ENCODE measurements around the gene TNPO1.
"Not testable (repeated sequence)": the region's sequence is repeated elsewhere in the genome, so short reads cannot be mapped to it uniquely, and the experiment has no call there.

Gene TNPO1

DNA sequence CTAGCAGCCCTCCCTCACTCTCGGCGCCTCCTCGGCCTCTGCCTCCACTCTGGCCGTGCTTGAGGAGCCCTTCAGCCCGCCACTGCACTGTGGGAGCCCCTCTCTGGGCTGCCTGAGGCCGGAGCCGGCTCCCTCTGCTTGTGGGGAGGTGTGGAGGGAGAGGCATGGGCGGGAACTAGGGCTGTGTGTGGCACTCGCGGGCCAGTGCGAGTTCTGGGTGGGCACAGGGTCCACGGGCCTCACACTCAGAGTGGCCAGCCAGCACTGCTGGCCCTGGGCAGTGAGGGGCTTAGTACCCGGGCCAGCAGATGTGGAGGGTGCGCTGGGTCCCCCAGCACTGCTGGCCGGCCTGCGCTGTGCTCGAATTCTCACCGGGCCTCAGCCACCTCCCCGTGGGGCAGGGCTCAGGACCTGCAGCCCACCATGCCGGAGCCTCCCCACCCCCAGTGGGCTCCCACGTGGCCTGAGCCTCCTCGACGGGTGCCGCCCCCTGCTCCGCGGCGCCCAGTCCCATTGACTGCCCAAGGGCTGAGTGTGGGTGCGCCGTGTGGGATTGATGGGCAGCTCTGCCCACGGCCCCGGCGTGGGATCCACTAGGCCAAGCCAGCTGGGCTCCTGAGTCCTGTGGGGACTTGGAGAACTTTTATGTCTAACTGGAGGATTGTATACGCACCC, 109.0 kb downstream of the TNPO1 start:
- H3K4me1 ChIP-seq (ENCODE audit: insufficient read depth, low read length): no peaks in the 10 kb centered on the region
- no peak overlapping the region for H3K4me3 ChIP-seq (ENCODE audit: low read depth in 1 of 2, low read length in 2 of 2)
- no peak for TF ChIP-seq EZH2 (IDR thresholded peaks at IDR 0.05; ENCODE audit: borderline replicate concordance, low read depth, low read length, severe bottlenecking)
- TF ChIP-seq, protein P1, sequence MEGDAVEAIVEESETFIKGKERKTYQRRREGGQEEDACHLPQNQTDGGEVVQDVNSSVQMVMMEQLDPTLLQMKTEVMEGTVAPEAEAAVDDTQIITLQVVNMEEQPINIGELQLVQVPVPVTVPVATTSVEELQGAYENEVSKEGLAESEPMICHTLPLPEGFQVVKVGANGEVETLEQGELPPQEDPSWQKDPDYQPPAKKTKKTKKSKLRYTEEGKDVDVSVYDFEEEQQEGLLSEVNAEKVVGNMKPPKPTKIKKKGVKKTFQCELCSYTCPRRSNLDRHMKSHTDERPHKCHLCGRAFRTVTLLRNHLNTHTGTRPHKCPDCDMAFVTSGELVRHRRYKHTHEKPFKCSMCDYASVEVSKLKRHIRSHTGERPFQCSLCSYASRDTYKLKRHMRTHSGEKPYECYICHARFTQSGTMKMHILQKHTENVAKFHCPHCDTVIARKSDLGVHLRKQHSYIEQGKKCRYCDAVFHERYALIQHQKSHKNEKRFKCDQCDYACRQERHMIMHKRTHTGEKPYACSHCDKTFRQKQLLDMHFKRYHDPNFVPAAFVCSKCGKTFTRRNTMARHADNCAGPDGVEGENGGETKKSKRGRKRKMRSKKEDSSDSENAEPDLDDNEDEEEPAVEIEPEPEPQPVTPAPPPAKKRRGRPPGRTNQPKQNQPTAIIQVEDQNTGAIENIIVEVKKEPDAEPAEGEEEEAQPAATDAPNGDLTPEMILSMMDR (IDR thresholded peaks at IDR 0.05; ENCODE audit: borderline replicate concordance, extremely low read depth, low read length, poor library complexity, severe bottlenecking): no peak
- no peak overlapping the region for H3K9ac ChIP-seq (ENCODE audit: low read depth, low read length)
- H3K4me2 ChIP-seq (ENCODE audit: insufficient read depth, low read length): no peak overlapping the region
- ATAC-seq (ENCODE audit: insufficient read depth, low read depth) (no peak), DNase-seq (no peak)
- H3K79me2 ChIP-seq (ENCODE audit: insufficient read depth, low read length): no peaks in the 10 kb centered on the region
- H3K27me3 ChIP-seq (ENCODE audit: insufficient read depth, low read length, poor library complexity): no peaks in the 10 kb centered on the region
- no peaks in the 10 kb centered on the region for H3K9me3 ChIP-seq (ENCODE audit: insufficient read depth, low read length, severe bottlenecking)
- H2AFZ ChIP-seq (ENCODE audit: low read depth, low read length): no peak overlapping the region
- H3K27ac ChIP-seq (ENCODE audit: low read length): no peak overlapping the region
- no peaks in the 10 kb centered on the region for H4K20me1 ChIP-seq (ENCODE audit: insufficient read depth, low read length)
- H3K36me3 ChIP-seq (ENCODE audit: insufficient read depth, low read length): no peaks in the 10 kb centered on the region

DNA sequence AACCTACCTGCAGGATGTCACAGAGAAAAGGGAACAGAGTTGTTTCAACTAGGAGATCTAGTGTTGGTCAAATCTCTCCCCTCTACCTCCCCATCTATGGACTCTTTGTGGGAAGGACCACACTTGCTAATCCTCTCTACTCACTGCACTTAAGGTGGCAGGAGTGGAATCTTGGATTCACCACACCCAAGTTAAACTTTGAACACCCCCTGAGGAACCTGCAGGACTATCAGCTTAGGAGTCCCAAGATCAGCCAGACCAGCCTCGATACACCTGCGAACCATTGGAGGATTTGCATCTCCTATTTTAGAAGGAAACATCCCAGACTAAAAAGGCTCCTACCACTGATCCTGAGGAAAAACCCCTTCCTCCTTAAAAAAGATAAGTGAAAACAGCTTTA, 116.2 kb downstream of the TNPO1 start:
- H3K9me3 ChIP-seq (ENCODE audit: insufficient read depth, low read length, severe bottlenecking); ATAC-seq (ENCODE audit: insufficient read depth, low read depth); H3K4me1 ChIP-seq (ENCODE audit: insufficient read depth, low read length); H3K36me3 ChIP-seq (ENCODE audit: insufficient read depth, low read length); H3K4me3 ChIP-seq (ENCODE audit: low read depth in 1 of 2, low read length in 2 of 2); H3K79me2 ChIP-seq (ENCODE audit: insufficient read depth, low read length); H3K9ac ChIP-seq (ENCODE audit: low read depth, low read length); H3K27ac ChIP-seq (ENCODE audit: low read length); H3K4me2 ChIP-seq (ENCODE audit: insufficient read depth, low read length); H3K27me3 ChIP-seq (ENCODE audit: insufficient read depth, low read length, poor library complexity); H4K20me1 ChIP-seq (ENCODE audit: insufficient read depth, low read length); H2AFZ ChIP-seq (ENCODE audit: low read depth, low read length); DNase-seq: not testable (repeated sequence)

GRCh38 chr5:72934953-72935725, 118.7 kb downstream of the TNPO1 start:
- not testable (repeated sequence) for ATAC-seq (ENCODE audit: insufficient read depth, low read depth); H3K27ac ChIP-seq (ENCODE audit: low read length); H3K9ac ChIP-seq (ENCODE audit: low read depth, low read length); H2AFZ ChIP-seq (ENCODE audit: low read depth, low read length); H3K4me1 ChIP-seq (ENCODE audit: insufficient read depth, low read length); H3K9me3 ChIP-seq (ENCODE audit: insufficient read depth, low read length, severe bottlenecking); H4K20me1 ChIP-seq (ENCODE audit: insufficient read depth, low read length); DNase-seq; H3K27me3 ChIP-seq (ENCODE audit: insufficient read depth, low read length, poor library complexity); H3K36me3 ChIP-seq (ENCODE audit: insufficient read depth, low read length); H3K4me3 ChIP-seq (ENCODE audit: low read depth in 1 of 2, low read length in 2 of 2); H3K4me2 ChIP-seq (ENCODE audit: insufficient read depth, low read length); H3K79me2 ChIP-seq (ENCODE audit: insufficient read depth, low read length)

DNA sequence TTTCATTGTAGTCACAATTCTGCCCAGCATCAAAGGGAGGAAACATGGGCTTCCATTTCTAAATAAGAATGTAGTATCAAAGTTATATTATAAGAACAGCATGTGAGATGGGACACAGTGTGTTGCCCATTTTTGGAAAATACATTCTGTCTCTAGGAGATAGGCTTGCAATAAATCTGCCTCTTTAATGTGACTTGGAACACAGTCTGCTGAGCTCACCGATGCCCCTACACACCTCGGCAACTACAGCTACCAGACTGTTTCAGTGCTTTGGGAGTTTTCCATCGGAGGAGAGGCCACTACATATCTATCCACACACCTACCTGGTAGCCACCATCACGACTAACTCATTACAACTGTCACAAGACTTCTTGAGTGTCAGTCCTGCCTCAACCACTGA, 120.4 kb downstream of the TNPO1 start:
- TF ChIP-seq, protein P1 (IDR thresholded peaks at IDR 0.05; ENCODE audit: borderline replicate concordance, extremely low read depth, low read length, poor library complexity, severe bottlenecking): no peak
- TF ChIP-seq EZH2 (IDR thresholded peaks at IDR 0.05; ENCODE audit: borderline replicate concordance, low read depth, low read length, severe bottlenecking): no peak
- Histone ChIP-seq H3K79me2 (ENCODE audit: insufficient read depth, low read length) (no peaks in the 10 kb centered on the region), H3K9ac (ENCODE audit: low read depth, low read length) (no peak overlapping the region), H3K36me3 (ENCODE audit: insufficient read depth, low read length) (no peaks in the 10 kb centered on the region), H3K4me3 (ENCODE audit: low read depth in 1 of 2, low read length in 2 of 2) (no peak overlapping the region), H3K27me3 (ENCODE audit: insufficient read depth, low read length, poor library complexity) (no peaks in the 10 kb centered on the region), H4K20me1 (ENCODE audit: insufficient read depth, low read length) (no peaks in the 10 kb centered on the region), H2AFZ (ENCODE audit: low read depth, low read length) (no peak overlapping the region), H3K9me3 (ENCODE audit: insufficient read depth, low read length, severe bottlenecking) (no peaks in the 10 kb centered on the region), H3K4me2 (ENCODE audit: insufficient read depth, low read length) (no peak overlapping the region), H3K27ac (ENCODE audit: low read length) (no peak overlapping the region), H3K4me1 (ENCODE audit: insufficient read depth, low read length) (no peaks in the 10 kb centered on the region)
- no peak for DNase-seq
- no peak for ATAC-seq (ENCODE audit: insufficient read depth, low read depth)

Measured in DND-41 (cell line).